VCaP (cell line): ENCODE data around the gene KCNQ5.

Experiments
- H3K27ac ChIP-seq: fragments of 450-650 bp; 2 replicates; pipeline ENCODE4 v1.5.1; 2017
- TF ChIP-seq, protein P1 (sequence below): fragments of 450-650 bp; conservative IDR thresholded peaks from 2 replicates; pipeline ENCODE4 v1.5.1; 2017; ENCODE audit warnings: mild to moderate bottlenecking, moderate library complexity

Gene KCNQ5

DNA sequence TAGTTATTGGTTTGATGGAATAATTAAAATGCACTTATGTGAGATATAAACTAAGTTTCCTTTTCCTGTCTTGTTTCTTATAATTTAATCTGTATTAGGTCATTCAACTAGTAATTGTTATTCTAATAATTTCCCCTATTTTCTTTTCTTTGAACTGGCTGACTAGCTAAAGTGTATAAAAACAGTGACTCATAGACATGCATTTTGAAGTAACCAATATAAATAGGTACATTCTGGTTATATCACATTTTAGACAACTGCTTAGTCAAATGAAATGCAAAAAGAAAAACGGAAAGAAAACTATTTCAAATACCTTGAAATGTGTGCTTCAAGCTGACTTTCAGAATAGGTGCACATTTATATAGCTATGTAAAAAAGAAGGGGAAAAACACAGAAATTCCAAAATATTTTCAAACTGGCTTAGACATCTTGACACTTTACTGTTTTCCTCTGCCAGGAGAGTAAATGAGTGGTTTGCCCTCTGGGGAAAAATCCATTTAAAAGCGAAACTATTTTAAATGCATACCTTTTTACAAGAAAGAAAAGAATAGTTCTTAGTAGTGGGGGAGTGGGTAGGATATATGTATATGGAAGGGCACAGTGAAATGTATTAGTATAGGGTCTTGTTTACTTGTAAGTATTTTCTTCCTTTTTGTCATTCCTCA is 28.3 kb downstream of the KCNQ5 start:
- TF ChIP-seq, protein P1, sequence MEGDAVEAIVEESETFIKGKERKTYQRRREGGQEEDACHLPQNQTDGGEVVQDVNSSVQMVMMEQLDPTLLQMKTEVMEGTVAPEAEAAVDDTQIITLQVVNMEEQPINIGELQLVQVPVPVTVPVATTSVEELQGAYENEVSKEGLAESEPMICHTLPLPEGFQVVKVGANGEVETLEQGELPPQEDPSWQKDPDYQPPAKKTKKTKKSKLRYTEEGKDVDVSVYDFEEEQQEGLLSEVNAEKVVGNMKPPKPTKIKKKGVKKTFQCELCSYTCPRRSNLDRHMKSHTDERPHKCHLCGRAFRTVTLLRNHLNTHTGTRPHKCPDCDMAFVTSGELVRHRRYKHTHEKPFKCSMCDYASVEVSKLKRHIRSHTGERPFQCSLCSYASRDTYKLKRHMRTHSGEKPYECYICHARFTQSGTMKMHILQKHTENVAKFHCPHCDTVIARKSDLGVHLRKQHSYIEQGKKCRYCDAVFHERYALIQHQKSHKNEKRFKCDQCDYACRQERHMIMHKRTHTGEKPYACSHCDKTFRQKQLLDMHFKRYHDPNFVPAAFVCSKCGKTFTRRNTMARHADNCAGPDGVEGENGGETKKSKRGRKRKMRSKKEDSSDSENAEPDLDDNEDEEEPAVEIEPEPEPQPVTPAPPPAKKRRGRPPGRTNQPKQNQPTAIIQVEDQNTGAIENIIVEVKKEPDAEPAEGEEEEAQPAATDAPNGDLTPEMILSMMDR, result no peak
- H3K27ac ChIP-seq, result no peak overlapping the region

DNA sequence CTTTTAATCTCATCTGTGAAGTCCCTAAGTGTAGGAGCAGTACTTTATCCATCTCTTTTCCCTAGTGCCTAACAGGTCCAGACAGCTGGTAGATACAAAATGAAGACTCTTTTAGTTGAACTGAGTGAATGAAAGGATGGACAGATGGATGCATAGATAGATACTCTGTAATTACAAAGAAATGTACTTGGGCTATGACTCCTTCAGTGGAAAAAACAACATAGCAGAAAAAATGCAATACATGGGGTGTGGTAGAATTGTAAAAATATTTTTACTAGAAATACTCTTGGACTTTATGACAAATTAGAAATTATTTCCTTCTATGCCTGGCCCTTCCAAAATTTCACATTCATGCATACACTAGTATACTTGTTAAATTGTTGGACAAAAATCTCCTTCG is 29.3 kb downstream of the KCNQ5 start:
- no peak overlapping the region for H3K27ac ChIP-seq

DNA sequence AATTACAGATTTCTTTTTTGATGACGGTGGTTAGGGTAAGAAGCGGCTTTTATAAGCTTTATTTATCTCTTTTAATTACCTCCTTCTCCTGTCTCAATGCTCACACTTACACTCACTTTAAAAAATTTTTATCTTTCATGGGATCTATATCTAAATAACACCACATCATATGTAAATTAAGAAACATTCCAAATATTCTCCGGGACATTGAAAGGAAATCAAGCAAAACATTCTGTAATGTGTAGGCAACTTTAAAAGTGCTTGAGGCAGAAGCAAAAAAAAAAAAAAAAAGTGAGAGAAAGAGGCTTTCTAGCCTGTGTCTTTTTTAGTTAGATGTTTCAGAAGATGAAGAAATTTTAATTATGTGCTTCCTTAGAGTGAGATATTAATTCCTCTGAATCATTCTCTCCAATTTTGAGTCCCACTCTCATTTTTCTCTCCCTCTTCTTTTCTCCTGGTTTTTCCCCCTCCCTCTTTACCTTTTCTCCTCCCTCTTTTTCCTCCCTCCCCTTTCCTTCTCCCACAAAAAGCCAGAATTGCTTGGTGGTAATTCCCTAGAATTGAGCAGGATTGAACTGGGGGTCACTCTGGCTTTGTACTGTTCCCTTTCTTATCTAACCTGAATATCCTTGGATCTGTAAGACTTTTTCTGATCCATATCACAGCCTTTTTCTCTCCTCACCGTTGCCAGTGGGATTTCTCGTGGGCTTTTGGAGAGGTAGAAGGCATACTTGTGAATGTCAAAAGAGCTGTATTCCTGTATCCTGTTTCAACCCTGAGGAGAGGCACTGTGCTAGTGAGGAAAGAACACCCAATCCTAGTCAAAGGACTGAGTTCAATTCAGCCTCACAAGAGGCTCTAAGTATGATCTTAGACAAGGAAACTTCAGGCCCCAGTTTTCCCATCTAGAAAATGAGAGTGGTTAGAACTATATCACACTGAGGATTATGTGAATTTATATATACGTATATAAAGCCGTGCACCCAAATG is 30.4 kb downstream of the KCNQ5 start:
- TF ChIP-seq, protein P1, result no peak
- no peak overlapping the region for H3K27ac ChIP-seq

More for the DNA sequence above, 29.3 kb downstream of the KCNQ5 start:
- TF ChIP-seq, protein P1, result no peak

DNA sequence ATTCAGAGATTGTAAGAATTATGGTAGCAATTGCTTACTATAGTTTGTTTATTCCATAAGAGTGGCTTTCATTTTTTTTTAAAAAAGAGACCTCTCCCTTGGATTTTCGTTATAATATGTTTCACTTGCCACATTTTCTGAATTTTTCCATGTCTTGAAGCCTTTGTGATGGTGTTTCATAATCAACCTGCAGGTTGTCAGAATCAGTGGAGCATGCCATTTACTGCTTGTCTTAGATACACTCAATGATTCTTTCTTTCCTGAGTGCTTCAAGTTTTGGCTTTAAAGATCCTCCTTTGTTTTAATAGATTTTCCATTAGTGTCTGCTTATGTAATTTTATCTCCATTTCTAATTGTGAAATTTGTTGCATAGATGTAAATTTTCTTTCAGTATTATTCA is 31.2 kb downstream of the KCNQ5 start:
- no peak overlapping the region for H3K27ac ChIP-seq

DNA sequence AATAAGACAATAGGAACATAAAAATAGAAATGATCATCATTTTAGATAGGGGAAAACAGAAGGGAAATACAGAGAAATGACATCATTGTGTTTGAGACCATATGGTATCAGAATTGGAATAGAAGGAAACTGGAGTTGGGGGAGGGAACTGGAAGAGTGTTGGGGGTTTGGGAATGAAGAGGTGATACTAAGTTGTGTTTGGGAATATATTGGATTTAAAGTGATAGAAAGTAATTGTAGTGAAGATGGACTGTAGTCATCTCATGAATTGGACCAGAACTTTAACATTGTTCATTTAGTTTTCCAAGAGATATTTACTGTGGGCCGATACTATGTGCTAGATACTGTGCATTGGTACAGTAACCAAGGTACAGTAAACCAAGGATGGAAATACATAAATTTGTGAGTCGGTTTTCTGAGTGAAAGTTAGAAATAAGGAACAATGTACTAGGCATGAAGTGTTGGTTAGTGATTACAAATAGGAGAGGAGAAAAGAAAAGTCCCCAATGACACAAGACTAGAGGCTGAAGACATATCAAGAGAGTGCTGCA is 32.3 kb downstream of the KCNQ5 start:
- TF ChIP-seq, protein P1, result no peak
- H3K27ac ChIP-seq, result no peak overlapping the region

More for the DNA sequence above, 31.2 kb downstream of the KCNQ5 start:
- TF ChIP-seq, protein P1, result no peak

DNA sequence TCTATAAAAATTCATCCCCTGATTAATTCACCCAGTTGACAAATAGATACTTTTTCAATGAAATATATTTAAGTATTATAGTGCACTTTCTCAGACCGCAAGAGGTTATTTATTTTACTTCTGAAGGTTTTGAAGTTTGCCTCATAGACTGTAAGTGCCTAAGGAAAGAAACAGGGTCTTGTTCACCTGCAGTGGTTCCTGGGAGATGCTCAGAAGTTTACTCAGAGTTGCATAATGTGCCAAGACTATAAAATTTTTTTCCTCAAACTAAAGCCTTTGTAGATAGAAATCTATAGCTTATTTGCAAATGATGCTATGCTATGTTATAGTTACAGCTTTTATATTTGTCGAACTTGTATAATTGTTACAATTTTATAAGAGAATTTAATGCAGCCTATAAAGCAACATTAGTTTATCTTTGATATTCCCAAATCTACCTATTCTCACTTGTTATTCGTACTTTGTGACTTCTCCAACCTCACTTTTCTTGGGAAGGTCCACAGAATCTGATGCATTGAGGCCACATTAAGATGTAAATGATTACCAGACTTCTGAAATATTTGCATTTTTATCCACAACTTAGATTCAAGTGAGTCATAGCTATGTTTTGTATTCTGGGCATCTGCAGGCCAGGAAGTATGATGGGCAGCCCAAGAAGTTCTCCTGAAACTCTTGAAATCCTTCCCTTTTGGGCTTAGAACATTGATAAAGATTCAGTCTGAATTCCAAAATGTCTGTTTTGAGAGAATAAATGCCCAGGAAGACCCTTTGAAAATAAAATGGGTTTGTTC is 35.7 kb downstream of the KCNQ5 start:
- TF ChIP-seq, protein P1, result no peak
- H3K27ac ChIP-seq, result no peak overlapping the region

DNA sequence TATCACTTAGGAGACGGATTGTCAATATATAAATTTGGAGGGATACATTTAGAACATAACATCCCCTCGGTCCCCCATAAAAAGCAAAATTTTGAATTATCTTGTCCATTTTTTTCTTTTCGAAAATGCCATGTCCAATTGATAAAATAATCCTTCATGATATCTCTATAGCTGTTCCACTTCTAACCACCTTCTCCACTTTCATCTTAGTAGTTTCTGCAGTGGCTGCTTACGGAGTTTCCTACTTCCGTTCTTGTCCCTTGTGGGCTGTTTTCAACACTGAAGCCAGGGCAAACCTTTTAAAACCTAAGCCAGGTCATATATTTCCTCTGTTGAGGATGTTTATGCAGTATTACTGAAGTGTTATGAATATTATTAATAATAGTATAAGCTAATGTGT is 37.9 kb downstream of the KCNQ5 start:
- no peak overlapping the region for H3K27ac ChIP-seq
- TF ChIP-seq, protein P1, result no peak
